Adrenal gland (tissue), 12 donors: ENCODE measurements around the gene PBX3. TPM values are rescaled to one million over a fixed set of nuclear protein-coding genes. Genes with fewer than 3 reads are reported as not detected.

Source experiments
- DNase-seq, 7 donors: peaks; one replicate each; pipeline ENCODE4 v3.0.0-alpha.2; 2019 to 2020
- H3K27ac ChIP-seq, 5 donors: fragments of 200-600 bp; sonication (generic) in 4 of 5; 1 replicate in 3 of 5; 2 replicates in 2 of 5; pipeline versions ENCODE4 v1.5.1 to v1.8.0; 2016 to 2020; ENCODE audit warnings: mild to moderate bottlenecking in 1 of 5
- H3K27me3 ChIP-seq: fragments of 200-600 bp; 2 replicates; pipeline ENCODE4 v1.8.0; 2021
- H3K36me3 ChIP-seq, 2 donors: fragments of 200-600 bp; replicated peaks in 1 of 2; 1 replicate in 1 of 2; 2 replicates in 1 of 2; pipeline versions ENCODE4 v1.5.1 to v1.8.0; 2018 to 2022
- H3K4me1 ChIP-seq, 2 donors: fragments of 200-600 bp; replicated peaks in 1 of 2; 1 replicate in 1 of 2; 2 replicates in 1 of 2; pipeline versions ENCODE4 v1.5.1 to v1.8.0; 2018 to 2021
- H3K4me3 ChIP-seq, 4 donors: fragments of 200-600 bp; sonication (generic) in 3 of 4; one replicate each; pipeline ENCODE4 v1.5.1; 2016 to 2018
- H3K9me3 ChIP-seq, 3 donors: fragments of 200-600 bp; sonication (generic) in 1 of 3; replicated peaks in 1 of 3; 1 replicate in 2 of 3; 2 replicates in 1 of 3; pipeline versions ENCODE4 v1.5.1 to v1.8.0; 2016 to 2021
- POLR2A ChIP-seq, 2 donors: fragments of 450-650 bp; IDR thresholded peaks; one replicate each; pipeline ENCODE4 v1.6.1; 2017; ENCODE audit warnings: antibody characterized with exemption in 2 of 2, mild to moderate bottlenecking in 2 of 2, moderate library complexity in 1 of 2
- WGBS, 4 donors: extraction: QIAGEN DNeasy Blood & Tissue Kit in 2 of 4; methylation state at CpG; one replicate each; pipeline versions ENCODE4 v1.1.5 to v1.1.7; 2013 to 2017; 5-methylcytosine and 5-hydroxymethylcytosine counted together
- intact Hi-C, 2 donors: fragments of 100-400 bp; cut with DNase I; formaldehyde crosslinking; loops; one replicate each; pipeline versions ENCODE4 v1.14.1 to v1.15.0; 2022 to 2023
- polyA plus RNA-seq, 3 donors: library from polyadenylated mRNA; stranded (reverse); fragments of 200-250 nt in 2 of 3; fragments of 350-450 nt in 1 of 3; fragmentation: Illumina TruSeq in 1 of 3; extraction: RNeasy Lipid Tissue Mini Kit (QIAGEN cat#74804) in 1 of 3; gene quantifications; one replicate each; pipeline ENCODE4 v1.2.3, GENCODE V29; 2013 to 2014
- total RNA-seq, 9 donors: library from RNA; depleted of rRNA in 4 of 9; stranded (reverse); fragments of >200 nt in 4 of 9; fragments of 120-200 nt in 1 of 9; fragmentation: NEBNext Ultra II Directional in 1 of 9; extraction: Animal tissue kit (Norgen Biotek cat#: 25700) in 1 of 9; gene quantifications; one replicate each; pipeline versions ENCODE4 v1.1.0 to v1.2.4, GENCODE V29; 2013 to 2023
- TF ChIP-seq, protein P1 (sequence below), 6 experiments: fragments of 450-650 bp in 4 of 6; fragments of 200-600 bp in 2 of 6; sonication (generic) in 1 of 6; IDR thresholded peaks; 1 replicate in 5 of 6; 2 replicates in 1 of 6; pipeline versions ENCODE4 v1.5.1 to v1.8.0; 2016 to 2021; ENCODE audit warnings: antibody characterized with exemption in 6 of 6, mild to moderate bottlenecking in 2 of 6, moderate library complexity in 1 of 6
- donor health status: healthy with polysubstance abuse.
- donor health status: Bipolar disorder and iron deficiency.
- donor health status: DM: yes; HTN: yes; CAD: no.
- donor health status: DM: no; HTN: no; CAD: no.
- donor health status: DM: no; HTN: no; CAD: no.
- donor health status: DM: yes; HTN: yes; CAD: no.

The PBX3 gene
- total and polyA plus RNA-seq, 12 donors, result 18.3 to 231 (median 133) TPM

DNA sequence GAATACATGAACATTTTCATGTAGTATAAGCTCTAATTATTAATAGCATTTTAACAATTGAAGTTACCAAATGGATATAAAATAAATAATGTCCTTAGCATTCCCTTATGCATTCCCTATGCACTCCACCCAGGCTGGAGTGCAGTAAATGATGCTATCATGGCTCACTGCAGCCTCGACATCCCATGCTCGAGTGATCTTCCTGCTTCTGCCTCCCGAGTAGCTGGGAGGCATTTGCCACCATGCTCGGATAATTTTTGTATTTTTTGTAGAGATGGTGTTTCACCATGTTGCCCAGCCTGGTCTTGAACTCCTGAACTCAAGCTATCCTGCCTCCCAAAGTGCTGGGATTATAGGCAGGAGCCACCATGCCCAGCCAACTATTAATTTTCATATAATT lies 184.0 kb downstream of the PBX3 start:
- H3K36me3 ChIP-seq, result peaks cover 0 to 4% of the 10 kb centered on the region in 2 donors
- H3K4me1 ChIP-seq, result peaks cover 4 to 7% of the 10 kb centered on the region in 2 donors
- WGBS, 4 donors, result 94 to 97% (median 95%) methylated on average over 4 of the region's 4 CpGs
- TF ChIP-seq, protein P1, sequence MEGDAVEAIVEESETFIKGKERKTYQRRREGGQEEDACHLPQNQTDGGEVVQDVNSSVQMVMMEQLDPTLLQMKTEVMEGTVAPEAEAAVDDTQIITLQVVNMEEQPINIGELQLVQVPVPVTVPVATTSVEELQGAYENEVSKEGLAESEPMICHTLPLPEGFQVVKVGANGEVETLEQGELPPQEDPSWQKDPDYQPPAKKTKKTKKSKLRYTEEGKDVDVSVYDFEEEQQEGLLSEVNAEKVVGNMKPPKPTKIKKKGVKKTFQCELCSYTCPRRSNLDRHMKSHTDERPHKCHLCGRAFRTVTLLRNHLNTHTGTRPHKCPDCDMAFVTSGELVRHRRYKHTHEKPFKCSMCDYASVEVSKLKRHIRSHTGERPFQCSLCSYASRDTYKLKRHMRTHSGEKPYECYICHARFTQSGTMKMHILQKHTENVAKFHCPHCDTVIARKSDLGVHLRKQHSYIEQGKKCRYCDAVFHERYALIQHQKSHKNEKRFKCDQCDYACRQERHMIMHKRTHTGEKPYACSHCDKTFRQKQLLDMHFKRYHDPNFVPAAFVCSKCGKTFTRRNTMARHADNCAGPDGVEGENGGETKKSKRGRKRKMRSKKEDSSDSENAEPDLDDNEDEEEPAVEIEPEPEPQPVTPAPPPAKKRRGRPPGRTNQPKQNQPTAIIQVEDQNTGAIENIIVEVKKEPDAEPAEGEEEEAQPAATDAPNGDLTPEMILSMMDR (IDR thresholded peaks at IDR 0.05), result no peak
- no peak for TF ChIP-seq POLR2A (IDR thresholded peaks at IDR 0.05)
- no peak overlapping the region for H3K4me3 ChIP-seq
- intact Hi-C loops, result no loop called here
- no peaks in the 10 kb centered on the region for H3K9me3 ChIP-seq
- no peak for DNase-seq
- no peak overlapping the region for H3K27ac ChIP-seq
- no peaks in the 10 kb centered on the region for H3K27me3 ChIP-seq

DNA sequence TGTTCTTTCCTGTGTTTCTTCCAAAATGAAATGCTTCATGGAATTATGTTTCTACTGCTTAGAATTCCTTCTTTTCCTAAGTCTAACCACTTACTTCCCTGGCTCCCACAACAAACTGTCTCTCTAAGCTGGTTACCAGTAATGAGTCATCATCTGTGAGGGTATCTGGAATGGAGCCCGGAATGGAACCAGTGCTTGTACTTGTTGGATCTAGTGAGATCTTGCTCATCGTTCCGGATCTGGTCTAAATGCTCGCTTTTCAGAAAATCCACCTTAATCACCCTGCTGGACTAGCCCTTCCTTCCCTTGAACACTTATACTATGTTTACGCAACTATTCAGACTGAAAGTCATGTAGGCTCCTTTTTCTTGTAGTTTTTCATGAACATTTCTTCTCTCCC lies 184.8 kb downstream of the PBX3 start:
- peak overlapping the region in 1 of 5 donors; percentile 32 for H3K27ac ChIP-seq
- no peak for TF ChIP-seq POLR2A (IDR thresholded peaks at IDR 0.05)
- TF ChIP-seq, protein P1 (IDR thresholded peaks at IDR 0.05), result no peak
- H3K4me1 ChIP-seq, result peaks cover 4 to 7% of the 10 kb centered on the region in 2 donors
- no peaks in the 10 kb centered on the region for H3K27me3 ChIP-seq
- H3K4me3 ChIP-seq, result no peak overlapping the region
- intact Hi-C loops, result no loop called here
- 40 to 62% (median 57%) methylated on average over 5 of the region's 5 CpGs for WGBS, 4 donors
- DNase-seq, result peak; percentile 49 to 80 (median 72)
- H3K36me3 ChIP-seq, result peaks cover 0 to 11% of the 10 kb centered on the region in 2 donors
- H3K9me3 ChIP-seq, result no peaks in the 10 kb centered on the region

DNA sequence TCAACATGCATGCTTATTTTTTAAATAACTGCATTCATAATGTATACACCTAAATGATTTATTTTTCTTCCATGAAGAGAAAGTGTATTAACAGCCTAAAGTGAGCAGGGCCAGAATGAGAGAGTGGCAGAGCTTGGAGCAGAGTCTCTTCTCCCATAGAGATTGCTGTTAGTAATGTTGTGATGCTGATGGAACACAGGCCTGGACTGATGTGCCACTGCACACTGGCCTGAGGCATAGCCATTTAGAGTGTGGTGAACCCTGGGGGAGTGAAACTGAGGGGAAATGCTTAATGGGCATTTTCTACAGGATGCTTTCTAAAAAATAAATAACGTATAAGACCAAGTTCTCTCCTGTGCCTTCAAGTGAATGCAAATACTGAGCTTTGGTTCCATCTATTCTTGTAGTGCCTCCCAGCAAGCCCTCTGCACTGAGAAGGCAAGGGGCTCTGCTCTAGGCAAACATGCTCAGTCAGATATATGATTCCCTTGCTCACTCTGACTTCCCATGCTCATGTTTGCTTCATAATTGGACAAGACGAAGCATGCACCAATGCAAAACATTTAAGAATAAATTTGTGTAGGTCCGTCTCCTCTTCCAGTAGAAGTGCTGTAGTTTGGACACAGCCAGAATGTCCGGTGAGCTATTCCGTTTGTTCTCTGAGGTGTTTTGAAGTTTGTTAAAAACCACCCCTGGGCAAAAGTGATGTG lies 185.7 kb downstream of the PBX3 start:
- 93 to 99% (median 98%) methylated on average over 5 of the region's 5 CpGs for WGBS, 4 donors
- no peak overlapping the region for H3K27ac ChIP-seq
- TF ChIP-seq, protein P1 (IDR thresholded peaks at IDR 0.05), result no peak
- TF ChIP-seq POLR2A (IDR thresholded peaks at IDR 0.05), result no peak

DNA sequence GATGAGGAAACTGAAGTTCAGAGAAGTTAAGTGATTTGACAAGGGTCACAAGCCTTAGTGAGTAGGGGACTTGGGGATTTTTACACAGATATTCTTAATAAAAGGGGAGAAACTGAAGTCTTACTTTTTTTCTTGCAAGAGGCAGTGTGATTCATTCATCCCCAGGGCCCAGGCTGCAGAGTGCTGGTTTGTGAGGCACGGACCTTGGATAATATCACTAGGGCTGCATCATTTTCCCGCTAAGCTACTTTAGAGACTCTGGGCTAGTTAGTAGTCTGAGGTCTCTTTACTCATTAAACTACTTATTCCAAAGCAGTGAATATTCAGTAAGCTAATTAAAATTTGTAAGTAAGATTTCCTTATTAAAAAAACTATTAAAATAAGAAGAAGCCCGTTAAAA lies 195.0 kb downstream of the PBX3 start:
- TF ChIP-seq, protein P1 (IDR thresholded peaks at IDR 0.05), result no peak
- TF ChIP-seq POLR2A (IDR thresholded peaks at IDR 0.05), result no peak
- Histone ChIP-seq H3K4me3 (no peak overlapping the region), H3K27ac (no peak overlapping the region), H3K9me3 (no peaks in the 10 kb centered on the region), H3K36me3 (no peaks in the 10 kb centered on the region), H3K4me1 (no peaks in the 10 kb centered on the region), H3K27me3 (no peaks in the 10 kb centered on the region)
- intact Hi-C loops, result no loop called here
- DNase-seq, result peak in 2 of 7 donors; percentile 21 to 33
- WGBS, 4 donors, result 68 to 78% (median 74%) methylated on average over 3 of the region's 3 CpGs

More for the DNA sequence above, 185.7 kb downstream of the PBX3 start:
- H3K4me3 ChIP-seq, result no peak overlapping the region
- no peaks in the 10 kb centered on the region for H3K9me3 ChIP-seq
- H3K27me3 ChIP-seq, result no peaks in the 10 kb centered on the region
- H3K4me1 ChIP-seq, result peaks cover 4 to 7% of the 10 kb centered on the region in 2 donors
- peaks cover 0 to 11% of the 10 kb centered on the region in 2 donors for H3K36me3 ChIP-seq
- no peak for DNase-seq
- intact Hi-C loops, result no loop called here
